ENCODE measurements around the gene TMEM161B.

DNA sequence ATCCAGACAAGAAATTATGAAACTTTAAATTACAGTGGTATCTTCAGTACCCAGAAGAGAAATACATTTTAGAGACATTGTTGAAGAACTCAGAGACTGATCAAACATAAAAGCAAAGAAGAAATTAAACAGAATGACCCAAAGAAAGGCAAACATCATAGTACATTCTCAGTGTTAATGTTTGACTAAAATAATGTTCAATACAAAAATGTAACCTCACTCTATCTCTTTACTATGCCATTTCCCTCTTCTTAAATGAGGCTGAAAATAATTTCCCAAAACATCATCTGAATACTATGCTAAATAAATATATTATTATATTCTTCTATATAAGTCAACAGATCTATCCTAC is 22.8 kb downstream of the TMEM161B start:
- TF ChIP-seq, protein P1, sequence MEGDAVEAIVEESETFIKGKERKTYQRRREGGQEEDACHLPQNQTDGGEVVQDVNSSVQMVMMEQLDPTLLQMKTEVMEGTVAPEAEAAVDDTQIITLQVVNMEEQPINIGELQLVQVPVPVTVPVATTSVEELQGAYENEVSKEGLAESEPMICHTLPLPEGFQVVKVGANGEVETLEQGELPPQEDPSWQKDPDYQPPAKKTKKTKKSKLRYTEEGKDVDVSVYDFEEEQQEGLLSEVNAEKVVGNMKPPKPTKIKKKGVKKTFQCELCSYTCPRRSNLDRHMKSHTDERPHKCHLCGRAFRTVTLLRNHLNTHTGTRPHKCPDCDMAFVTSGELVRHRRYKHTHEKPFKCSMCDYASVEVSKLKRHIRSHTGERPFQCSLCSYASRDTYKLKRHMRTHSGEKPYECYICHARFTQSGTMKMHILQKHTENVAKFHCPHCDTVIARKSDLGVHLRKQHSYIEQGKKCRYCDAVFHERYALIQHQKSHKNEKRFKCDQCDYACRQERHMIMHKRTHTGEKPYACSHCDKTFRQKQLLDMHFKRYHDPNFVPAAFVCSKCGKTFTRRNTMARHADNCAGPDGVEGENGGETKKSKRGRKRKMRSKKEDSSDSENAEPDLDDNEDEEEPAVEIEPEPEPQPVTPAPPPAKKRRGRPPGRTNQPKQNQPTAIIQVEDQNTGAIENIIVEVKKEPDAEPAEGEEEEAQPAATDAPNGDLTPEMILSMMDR (IDR thresholded peaks at IDR 0.05): no peak
- TF ChIP-seq EP300 (IDR thresholded peaks at IDR 0.05) (no peak), POLR2A (IDR thresholded peaks at IDR 0.05) (no peak)
